HG02588 (cell line): ENCODE results near the gene SLC25A25.

Source experiments
- ATAC-seq: cut with Tn5 transposase; IDR thresholded peaks from one replicate; pipeline ENCODE4 v1.9.1; 2021; ENCODE audit warnings: mild to moderate bottlenecking, moderate library complexity; ENCODE audit not compliant: unreplicated experiment

Gene SLC25A25

DNA sequence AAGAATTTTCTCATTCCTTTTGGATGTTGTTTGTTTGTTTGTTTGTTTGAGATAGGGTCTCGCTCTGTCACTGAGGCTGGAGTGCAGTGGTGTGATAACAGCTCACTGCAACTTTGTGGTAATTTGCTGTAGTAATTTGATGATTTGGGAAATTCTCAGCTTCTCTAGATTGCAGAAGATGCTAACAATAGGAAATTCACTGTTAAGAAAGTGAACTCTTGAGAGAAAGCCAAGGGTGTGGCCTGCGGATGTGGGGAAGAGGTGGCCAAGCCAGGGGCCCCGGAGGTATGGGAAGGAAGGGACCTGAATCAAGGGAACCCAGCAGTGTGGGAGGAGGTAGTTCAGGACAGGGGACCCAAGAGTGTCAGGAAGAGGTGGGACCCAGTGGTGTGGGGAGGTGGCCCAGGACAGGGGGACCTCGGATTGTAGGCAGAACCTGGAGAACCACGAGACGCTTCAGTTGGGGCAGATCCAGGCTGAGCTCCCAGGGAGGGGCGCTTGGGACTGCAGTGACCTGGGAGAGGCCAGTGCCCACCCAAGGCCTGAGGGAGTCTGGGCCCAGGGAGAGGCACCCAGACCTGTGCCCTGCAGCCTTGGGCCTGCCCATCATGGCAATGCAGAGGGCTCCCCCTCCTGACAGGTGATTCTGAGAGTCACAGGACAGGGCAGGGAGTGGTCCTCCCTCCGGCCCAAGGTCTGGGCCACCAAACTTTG, 75.7 kb downstream of the SLC25A25 start:
- no peak for ATAC-seq

- no peak for ATAC-seq
Measured at GRCh38 chr9:128144239-128145181, 76.5 kb downstream of the SLC25A25 start.

DNA sequence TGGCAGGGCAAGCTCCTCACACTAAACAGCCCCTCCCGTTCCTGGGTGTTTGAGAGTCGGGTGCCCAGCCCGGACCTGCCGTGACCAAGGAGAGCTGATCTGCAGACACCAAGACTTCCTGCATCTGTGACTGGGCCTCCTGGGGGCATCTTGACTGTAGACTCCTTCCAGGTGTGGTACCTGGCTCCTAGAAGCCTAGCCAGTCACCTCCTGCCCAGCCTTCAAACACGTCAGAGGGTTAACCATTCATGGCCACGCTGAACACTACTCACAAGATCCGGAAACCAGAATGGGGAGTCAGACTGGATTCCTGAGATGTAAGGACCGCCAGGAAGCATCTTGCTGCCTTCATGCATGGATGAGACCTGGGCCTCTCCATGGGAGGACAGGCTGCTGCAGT, 77.5 kb downstream of the SLC25A25 start:
- ATAC-seq = no peak

DNA sequence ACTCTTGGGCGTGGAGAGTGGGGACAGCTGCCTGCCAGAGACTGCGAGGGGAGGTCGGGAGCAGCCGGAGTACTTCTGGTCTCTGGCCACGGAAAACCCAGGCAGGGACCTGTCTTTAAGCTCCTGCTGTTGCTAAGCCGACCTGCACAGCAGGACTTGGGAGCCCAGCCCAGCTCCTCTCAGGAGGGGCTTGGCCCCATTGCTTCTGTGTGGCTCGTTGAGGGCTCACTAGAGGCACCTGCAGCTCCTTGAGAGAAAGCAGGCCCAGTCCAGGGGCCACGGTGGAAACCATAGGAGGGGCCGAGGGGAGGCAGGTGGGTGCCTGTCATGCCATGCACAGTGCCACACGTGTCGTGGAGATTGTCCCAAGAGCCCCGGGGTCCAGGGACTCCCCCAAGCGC, 77.9 kb downstream of the SLC25A25 start:
- no peak for ATAC-seq

DNA sequence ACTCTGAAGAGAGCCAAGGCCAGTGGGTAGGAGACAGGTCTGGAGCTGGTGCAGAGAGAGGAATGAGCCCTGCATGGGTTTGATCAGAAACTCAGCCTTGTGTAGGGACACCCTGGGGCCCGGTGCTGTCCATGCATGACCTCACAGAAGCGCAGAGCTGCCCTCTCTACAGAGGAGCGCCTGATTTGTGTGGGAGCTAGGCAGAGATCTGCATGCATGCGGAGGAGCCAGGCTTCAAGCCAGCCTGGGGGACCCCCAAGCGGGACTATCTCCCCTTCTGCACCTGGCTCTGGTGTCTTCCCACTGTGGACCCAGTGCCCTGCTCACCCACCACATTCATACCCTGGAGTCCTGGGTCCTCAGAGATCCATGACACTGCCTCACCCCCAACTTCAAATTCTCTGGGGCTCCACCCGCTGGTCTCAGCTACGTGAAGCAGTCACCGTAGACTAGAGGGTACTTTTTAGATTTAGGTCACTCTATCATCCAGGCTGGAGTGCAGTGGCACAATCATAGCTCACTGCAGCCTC, 78.6 kb downstream of the SLC25A25 start:
- ATAC-seq = no peak

DNA sequence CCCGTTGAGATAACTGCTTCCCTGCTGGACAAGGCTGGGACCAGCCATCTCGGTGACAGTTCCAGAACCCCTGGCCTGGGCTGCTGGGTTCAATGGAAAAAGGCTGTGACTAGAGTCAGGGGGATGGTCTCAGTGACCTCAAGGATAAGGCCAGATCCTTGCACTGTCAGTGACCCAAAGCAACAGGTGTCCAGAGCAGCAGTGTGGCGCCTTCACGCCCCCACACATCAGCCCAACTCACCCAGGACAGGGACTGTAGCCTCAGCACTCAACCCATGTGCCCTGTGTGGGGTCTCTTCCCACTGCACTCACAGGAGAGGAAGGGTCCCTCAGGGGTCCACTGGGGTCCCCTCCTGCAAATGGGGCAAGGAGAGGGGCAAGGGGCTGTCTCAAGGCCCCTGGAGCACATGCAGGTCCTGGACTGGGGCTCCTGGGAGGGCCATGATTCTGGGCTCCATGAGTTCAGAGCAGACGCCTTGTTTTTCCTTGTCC, 80.5 kb downstream of the SLC25A25 start:
- ATAC-seq = no peak

- no peak for ATAC-seq
Measured at GRCh38 chr9:128149001-128149701, 81.1 kb downstream of the SLC25A25 start, which contains the start of gene LCN2. TSS of gene LCN2 (plus strand) at chr9:128149453. CDS start at chr9:128149526, 73 bp downstream.

DNA sequence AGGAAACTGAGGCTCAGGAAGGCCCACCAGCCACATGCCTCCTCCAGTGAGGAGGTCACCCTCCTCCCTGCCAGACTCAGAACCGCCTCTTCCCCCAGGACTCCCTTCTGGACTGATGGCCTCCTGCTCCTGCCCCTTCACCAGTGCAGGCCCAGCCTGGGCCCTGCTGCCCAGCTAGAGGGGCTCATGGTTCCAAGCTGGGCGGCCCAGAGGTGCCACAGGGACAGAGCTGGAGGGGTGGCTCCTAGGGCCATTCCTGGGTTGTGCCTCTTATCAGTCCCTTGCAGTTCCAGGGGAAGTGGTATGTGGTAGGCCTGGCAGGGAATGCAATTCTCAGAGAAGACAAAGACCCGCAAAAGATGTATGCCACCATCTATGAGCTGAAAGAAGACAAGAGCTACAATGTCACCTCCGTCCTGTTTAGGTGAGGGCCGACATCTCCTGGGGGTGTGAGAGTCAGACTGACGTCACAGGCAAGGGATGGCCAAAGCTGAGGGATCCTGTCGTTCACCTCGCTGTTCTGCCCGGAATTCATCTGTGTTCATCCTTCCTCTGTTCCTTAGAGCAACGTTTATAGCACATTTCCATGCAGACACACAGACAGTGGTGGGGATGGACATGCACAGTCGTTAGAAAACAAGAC, 82.0 kb downstream of the SLC25A25 start:
- no peak for ATAC-seq

- ATAC-seq = no peak
Measured at GRCh38 chr9:128150594-128151308, 82.7 kb downstream of the SLC25A25 start.

DNA sequence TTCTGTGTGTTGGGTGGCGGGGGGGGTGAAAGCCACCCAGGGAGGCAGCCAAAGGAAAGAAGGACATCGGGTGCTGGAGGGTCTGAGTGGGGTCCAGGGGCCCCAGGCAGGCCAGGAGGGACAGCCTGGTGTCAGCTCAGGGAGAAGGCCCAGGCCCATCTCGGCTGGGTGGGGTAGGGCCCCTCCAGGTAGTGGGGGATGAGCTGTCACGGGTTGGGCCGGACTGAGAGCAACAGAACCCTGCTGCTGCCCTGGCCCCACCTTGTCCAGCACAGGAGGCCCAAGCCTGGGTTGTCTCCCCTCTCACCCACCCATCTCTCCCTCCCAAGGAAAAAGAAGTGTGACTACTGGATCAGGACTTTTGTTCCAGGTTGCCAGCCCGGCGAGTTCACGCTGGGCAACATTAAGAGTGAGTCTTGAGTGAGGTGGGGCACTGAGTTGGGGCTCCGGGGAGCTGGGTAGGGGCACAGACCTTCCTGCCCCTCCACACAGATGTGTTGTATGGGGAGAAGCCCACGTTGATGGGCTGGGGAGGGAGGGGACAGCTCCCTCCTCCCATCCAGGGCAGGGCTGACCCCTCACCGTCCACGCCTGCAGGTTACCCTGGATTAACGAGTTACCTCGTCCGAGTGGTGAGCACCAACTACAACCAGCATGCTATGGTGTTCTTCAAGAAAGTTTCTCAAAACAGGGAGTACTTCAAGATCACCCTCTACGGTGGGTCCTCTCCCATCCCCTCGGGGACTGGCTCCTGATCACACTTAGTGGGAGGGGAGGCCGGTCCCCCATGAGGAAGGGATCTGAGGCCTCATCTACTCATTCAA, 83.5 kb downstream of the SLC25A25 start:
- ATAC-seq = no peak

DNA sequence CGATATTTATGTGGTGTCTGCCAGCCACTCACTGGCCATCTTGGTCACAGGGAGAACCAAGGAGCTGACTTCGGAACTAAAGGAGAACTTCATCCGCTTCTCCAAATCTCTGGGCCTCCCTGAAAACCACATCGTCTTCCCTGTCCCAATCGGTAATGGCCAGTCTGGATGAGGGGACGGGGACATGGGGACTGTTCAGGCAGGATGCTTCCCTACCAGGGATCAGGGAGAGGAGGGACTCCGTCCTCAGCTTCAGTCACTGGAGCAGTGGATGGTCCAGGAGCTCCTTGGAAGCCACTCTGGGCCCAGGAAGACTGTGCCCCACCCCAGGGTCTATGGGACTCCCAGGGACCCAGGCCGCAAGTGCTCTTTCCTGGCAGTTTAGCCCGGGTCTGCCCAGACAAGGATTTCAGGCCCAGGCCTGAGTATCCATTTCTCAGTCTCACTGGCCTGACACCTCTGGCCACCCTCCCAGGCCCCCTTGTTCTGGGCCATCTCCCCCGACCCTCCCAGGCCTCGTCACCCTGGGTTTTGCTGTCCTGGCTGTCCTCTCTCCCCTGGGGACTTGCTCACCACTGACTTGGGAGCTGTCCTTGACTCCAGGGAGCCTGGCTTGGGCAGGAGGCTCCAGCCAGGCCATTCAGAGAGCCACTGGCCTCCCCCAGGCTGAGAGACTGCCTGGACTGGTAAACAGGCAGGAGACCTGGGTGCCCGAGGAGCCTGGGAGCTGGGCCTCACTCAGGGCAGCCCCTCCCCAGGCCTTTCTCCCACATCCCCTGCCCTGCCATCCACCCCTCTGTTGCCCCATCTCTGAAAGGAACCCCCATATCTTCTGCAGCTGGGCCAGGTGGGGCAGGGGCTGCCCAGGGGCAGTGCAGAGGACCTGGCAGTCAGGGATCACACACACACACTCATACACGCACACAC, 84.4 kb downstream of the SLC25A25 start:
- ATAC-seq = no peak

DNA sequence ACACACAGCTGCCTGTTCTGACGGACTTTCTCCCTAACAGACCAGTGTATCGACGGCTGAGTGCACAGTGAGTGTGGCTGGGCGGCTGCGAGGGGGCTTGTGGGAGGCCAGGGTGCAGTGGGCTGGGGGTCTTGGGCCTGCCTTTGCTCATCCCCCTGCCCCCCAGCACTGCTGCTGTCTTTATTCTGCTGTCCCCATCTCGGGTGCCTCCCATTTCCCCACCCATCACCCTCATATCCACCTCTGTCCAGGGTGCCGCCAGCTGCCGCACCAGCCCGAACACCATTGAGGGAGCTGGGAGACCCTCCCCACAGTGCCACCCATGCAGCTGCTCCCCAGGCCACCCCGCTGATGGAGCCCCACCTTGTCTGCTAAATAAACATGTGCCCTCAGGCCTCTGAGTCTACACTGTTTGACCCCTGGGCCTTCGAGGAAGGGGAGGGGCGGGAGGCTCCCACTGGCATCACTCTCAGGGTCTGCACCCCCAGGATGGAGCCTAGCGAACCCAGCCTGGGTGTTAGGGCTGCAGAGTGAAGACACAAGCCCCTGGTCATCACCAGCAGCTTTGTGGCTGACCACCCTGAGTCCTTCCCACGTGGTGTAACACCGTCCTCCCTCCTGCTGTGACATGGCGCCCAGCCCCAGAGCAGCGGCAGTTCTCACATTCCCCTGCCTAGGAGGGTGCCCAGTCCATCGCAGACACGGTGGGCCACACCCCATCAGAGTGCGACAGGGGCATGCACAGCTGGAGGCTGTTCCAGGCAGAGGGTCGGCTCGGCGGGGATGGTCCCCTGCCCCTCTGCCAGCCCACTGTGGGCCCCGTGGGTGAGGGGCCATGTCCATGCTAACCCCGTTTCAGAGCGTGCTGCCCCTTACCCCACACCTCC, 85.3 kb downstream of the SLC25A25 start:
- no peak for ATAC-seq

DNA sequence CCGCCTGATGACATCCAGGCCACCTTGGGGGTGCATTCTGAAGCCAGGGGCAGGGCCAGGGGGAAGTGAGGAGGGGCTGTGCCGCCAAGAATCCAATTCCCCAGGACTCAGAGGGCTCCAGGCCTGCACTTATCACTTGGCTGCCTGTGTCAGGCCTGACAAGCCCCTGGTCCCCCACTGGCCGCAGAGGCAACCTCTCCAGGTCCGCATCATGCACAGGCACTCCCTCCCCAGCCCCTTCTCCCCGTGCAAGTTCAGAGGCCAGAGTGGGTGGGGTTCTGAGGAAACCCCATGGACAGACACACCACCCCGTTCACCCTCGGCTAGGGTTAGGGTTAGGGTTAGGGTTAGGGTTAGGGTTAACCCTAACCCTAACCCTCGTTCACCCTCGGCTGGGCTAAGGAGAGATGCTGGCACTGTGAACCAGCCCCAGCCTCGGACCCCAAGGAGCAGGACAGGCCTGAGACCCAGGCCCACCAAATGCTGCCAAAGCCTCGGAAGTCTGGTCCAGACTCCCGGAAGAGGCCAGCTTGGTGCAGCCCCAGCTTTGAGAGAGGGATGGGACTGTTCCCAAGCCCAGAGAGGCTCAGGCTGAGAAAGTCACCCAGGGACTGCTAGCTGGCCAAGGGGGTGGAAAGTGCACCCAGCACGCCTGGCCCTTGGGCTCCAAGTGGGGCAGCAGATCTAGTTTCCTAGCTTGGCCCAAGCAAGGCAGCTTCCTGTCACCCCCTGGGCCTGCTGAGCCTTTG, 86.1 kb downstream of the SLC25A25 start:
- ATAC-seq = no peak

DNA sequence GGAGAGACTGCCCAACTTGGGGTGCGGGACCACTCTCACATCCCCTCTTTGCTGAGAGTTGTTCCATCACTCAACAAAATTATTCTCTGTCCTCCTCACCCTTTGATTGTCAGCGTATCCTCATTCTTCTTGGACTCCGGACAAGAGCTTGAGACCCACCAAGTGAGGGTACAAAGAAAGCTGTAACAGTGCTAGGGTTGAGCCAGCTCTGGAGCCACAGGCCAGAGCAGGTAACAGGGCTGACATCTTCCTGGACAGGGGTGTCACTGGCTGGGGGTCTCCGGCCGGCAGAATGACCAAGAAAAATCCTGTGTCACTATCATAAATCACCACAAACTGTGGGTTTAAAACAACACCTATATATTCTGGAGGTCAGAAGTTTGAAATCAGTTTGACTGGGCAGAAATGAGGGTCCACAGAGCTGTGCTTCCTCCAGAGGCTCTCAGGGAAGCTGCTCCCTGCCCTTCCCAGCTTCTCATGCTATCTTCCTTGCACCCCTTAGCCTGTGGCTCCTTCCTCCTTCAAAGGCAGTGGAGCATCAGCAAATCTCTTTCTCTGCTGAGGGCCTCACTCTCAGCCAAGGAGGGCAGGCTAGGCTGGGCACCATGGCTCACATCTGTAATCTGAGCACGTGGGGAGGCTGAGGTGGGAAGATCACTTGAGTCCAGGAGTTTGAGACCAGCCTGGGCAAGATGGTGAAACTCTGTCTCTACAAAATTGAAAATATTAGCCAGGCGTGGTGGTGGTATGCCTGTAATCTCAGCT, 87.9 kb downstream of the SLC25A25 start:
- no peak for ATAC-seq
